Sigmoid colon (tissue), 4 donors: ENCODE results near the gene ACTR2.

ENCODE experiments used
- CTCF ChIP-seq, 4 experiments: fragments of 450-650 bp in 3 of 4; fragments of 200-600 bp in 1 of 4; IDR thresholded peaks; one replicate each; pipeline ENCODE4 v1.5.1; 2016 to 2019; ENCODE audit warnings: antibody characterized with exemption in 4 of 4, mild to moderate bottlenecking in 3 of 4, moderate library complexity in 2 of 4
- POLR2A ChIP-seq, 2 donors: fragments of 450-650 bp; IDR thresholded peaks; one replicate each; pipeline ENCODE4 v1.6.1; 2016; ENCODE audit warnings: antibody characterized with exemption in 2 of 2, mild to moderate bottlenecking in 2 of 2, moderate library complexity in 2 of 2
- POLR2AphosphoS5 ChIP-seq, 4 donors: sonication (generic); formaldehyde crosslinking; IDR thresholded peaks; one replicate each; pipeline ENCODE4 v1.6.1; 2017; ENCODE audit warnings: antibody characterized with exemption in 4 of 4

- TF ChIP-seq CTCF (IDR thresholded peaks at IDR 0.05), result peak; percentile 39 to 76 (median 64)
- no peak for TF ChIP-seq POLR2A (IDR thresholded peaks at IDR 0.05)
- TF ChIP-seq POLR2AphosphoS5 (IDR thresholded peaks at IDR 0.05), result no peak
Measured at GRCh38 chr2:65264821-65265670, 37.4 kb downstream of the ACTR2 start.
